Chondrocyte (in vitro differentiated cells): ENCODE data around the gene MED17. TPM values are rescaled to one million over a fixed set of nuclear protein-coding genes. Genes with fewer than 3 reads are reported as not detected.

Experiments
- DNase-seq: peaks from one replicate; pipeline ENCODE4 v3.0.0; 2021; ENCODE audit warnings: mixed read lengths, low spot score
- H3K27ac Mint-ChIP-seq: one replicate; pipeline ENCODE4 v1.8.0; 2021; ENCODE audit warnings: mild to moderate bottlenecking, moderate library complexity, mixed read lengths; ENCODE audit not compliant: unreplicated experiment
- H3K27me3 Mint-ChIP-seq: 2 replicates; pipeline ENCODE4 v1.8.0; 2021; ENCODE audit warnings: low read depth, mixed read lengths
- H3K36me3 Mint-ChIP-seq: 2 replicates; pipeline ENCODE4 v1.8.0; 2021; ENCODE audit warnings: low read depth, mixed read lengths
- H3K4me1 Mint-ChIP-seq: 2 replicates; pipeline ENCODE4 v1.8.0; 2021; ENCODE audit warnings: low read depth, mild to moderate bottlenecking, mixed read lengths
- H3K4me3 Mint-ChIP-seq: one replicate; pipeline ENCODE4 v1.8.0; 2021; ENCODE audit warnings: mild to moderate bottlenecking, moderate library complexity, mixed read lengths; ENCODE audit not compliant: unreplicated experiment
- H3K9me3 Mint-ChIP-seq: 2 replicates; pipeline ENCODE4 v1.8.0; 2021; ENCODE audit warnings: low read depth, mixed read lengths
- total RNA-seq: library from RNA; stranded (reverse); gene quantifications from 3 replicates; pipeline ENCODE4 v1.2.1, GENCODE V29; 2021
- TF ChIP-seq, protein P1 (sequence below): fragments of 200-600 bp; sonication (generic); IDR thresholded peaks from 2 replicates; pipeline ENCODE4 v1.5.0; 2021; ENCODE audit warnings: antibody characterized with exemption, mild to moderate bottlenecking, moderate library complexity

The MED17 gene
- total RNA-seq, 1 donor from 2014 or later: 28.1 TPM

DNA sequence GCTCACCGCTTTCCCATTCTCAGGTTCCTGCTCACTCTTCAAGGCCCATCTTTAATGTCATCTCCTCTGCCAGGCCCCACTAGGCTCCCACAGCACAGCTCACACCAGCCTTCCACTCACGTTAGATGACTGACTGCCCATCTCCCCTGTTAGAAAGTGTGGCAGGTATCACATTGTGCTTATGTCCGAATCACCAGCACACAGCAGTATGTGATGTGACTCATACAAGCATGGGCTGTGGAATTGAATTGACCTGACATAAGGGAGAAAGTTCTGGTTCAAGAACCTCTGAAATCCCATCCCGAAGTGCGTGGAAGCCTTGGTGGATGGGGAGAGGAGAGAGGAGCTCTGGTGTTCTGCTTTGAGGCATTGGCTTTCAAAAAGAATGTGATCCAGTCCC, 59.8 kb downstream of the MED17 start:
- no peaks in the 10 kb centered on the region for H3K9me3 Mint-ChIP-seq
- H3K27ac Mint-ChIP-seq: no peak overlapping the region
- TF ChIP-seq, protein P1, sequence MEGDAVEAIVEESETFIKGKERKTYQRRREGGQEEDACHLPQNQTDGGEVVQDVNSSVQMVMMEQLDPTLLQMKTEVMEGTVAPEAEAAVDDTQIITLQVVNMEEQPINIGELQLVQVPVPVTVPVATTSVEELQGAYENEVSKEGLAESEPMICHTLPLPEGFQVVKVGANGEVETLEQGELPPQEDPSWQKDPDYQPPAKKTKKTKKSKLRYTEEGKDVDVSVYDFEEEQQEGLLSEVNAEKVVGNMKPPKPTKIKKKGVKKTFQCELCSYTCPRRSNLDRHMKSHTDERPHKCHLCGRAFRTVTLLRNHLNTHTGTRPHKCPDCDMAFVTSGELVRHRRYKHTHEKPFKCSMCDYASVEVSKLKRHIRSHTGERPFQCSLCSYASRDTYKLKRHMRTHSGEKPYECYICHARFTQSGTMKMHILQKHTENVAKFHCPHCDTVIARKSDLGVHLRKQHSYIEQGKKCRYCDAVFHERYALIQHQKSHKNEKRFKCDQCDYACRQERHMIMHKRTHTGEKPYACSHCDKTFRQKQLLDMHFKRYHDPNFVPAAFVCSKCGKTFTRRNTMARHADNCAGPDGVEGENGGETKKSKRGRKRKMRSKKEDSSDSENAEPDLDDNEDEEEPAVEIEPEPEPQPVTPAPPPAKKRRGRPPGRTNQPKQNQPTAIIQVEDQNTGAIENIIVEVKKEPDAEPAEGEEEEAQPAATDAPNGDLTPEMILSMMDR: no peak
- peaks cover 9% of the 10 kb centered on the region for H3K4me1 Mint-ChIP-seq
- H3K27me3 Mint-ChIP-seq: no peaks in the 10 kb centered on the region
- H3K4me3 Mint-ChIP-seq: no peak overlapping the region
- no peak for DNase-seq
- H3K36me3 Mint-ChIP-seq: no peaks in the 10 kb centered on the region

DNA sequence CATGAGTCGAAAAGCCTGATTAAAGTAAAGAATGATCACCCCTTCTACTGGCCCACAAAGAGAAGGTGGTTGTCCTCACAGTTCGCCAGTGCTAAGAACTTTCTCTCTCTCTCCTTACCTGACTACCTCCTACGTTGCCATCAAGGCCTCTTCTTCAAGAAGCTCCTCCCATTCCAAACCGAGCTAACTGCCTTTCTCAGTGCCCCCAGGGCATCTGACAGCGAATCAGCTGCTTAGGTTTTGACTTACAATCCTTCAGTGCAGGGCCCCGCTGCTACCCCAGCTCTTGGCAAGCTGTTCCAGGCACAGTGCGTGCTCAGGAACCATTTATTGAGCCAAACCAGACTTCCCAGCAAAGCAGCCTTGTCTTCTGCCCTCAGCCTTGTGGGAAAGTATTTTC, 60.5 kb downstream of the MED17 start:
- TF ChIP-seq, protein P1: no peak
- Mint-ChIP-seq H3K9me3 (no peaks in the 10 kb centered on the region), H3K27ac (no peak overlapping the region), H3K36me3 (no peaks in the 10 kb centered on the region), H3K4me1 (peaks cover 9% of the 10 kb centered on the region), H3K27me3 (no peaks in the 10 kb centered on the region), H3K4me3 (no peak overlapping the region)
- DNase-seq: no peak

DNA sequence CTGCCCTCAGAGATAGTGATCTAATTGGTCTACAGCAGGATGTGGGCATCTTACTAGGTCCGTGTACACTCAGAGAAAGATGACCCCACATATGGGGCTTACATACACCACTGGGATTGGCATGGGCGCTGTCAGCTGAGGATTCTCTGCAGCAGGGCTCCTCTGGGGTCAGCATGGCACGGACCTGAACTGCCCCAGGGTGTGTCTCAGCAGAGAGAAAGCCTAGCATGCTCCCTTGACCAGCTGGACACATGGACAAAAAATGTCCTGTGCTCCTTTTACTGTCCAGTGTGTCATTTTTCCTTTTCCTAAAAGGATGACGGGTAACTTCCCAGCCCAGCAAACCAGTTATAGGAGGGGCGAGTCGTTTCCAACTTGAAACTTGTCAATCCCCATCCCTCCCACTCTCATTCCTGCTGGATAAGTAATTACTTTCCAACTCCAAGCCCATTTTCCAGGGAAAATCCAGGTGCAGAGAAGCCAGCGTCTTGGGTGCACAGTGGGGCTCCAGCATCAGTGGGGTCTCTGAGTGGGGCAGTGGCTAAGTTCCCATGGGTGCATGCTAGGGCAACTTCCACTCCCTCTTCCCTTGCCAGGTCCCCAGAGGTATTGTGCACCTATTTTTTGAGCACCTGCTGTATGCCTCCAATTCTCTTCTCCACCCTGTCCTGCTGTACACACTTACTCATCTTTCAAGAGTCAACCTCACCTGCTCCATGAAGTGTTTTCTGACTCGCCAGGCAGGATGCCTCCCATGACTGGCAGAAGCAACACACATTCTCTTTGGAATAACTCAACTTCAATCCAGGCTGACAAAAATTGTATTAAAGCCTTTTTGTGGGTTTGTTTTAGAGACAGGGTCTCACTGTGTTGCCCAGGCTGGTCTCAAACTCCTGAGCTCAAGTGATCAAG, 61.4 kb downstream of the MED17 start:
- Mint-ChIP-seq H3K9me3 (no peaks in the 10 kb centered on the region), H3K27me3 (no peaks in the 10 kb centered on the region), H3K27ac (no peak overlapping the region), H3K4me3 (no peak overlapping the region), H3K36me3 (no peaks in the 10 kb centered on the region), H3K4me1 (peaks cover 9% of the 10 kb centered on the region)
- TF ChIP-seq, protein P1: no peak
- DNase-seq: no peak

DNA sequence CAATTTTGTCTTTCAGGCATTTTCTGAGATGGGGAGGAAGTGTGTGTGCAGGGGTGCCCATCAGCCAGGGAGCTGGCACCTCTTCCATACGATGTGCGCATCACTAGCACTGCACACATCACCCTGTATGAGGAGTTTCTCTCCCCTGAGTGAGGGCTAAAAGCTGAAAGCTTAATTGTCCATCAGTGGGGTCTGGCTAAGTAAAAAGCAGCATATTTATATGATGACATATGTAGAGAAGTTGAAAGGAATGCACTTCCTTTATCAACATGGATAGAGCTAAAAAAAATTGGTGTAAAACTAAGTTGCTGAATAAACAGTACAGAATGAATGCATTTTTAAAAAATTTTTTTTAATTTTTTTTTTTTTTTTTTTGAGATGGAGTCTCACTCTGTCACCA, 62.3 kb downstream of the MED17 start:
- no peak overlapping the region for H3K27ac Mint-ChIP-seq
- DNase-seq: no peak
- no peak overlapping the region for H3K4me3 Mint-ChIP-seq

GRCh38 chr11:93849201-93849600, 65.1 kb downstream of the MED17 start:
- H3K4me1 Mint-ChIP-seq: peaks cover 6% of the 10 kb centered on the region
- no peak overlapping the region for H3K27ac Mint-ChIP-seq
- TF ChIP-seq, protein P1: no peak
- DNase-seq: no peak
- H3K27me3 Mint-ChIP-seq: no peaks in the 10 kb centered on the region
- no peaks in the 10 kb centered on the region for H3K9me3 Mint-ChIP-seq
- no peak overlapping the region for H3K4me3 Mint-ChIP-seq
- H3K36me3 Mint-ChIP-seq: no peaks in the 10 kb centered on the region

More for the DNA sequence above, 62.3 kb downstream of the MED17 start:
- Mint-ChIP-seq H3K4me1 (peaks cover 9% of the 10 kb centered on the region), H3K27me3 (no peaks in the 10 kb centered on the region), H3K36me3 (no peaks in the 10 kb centered on the region), H3K9me3 (no peaks in the 10 kb centered on the region)
- TF ChIP-seq, protein P1: no peak
